WTC11 (cell line): Measurements from ENCODE around the gene IGSF9B. TPM values are rescaled to one million over a fixed set of nuclear protein-coding genes. Genes with fewer than 3 reads are reported as not detected.

Experiments used
- ATAC-seq: fragments of 200-7000 bp; cut with Tn5 transposase; 2 replicates; pipeline ENCODE4 v1.10.0; 2021; ENCODE audit warnings: mild to moderate bottlenecking, moderate library complexity
- CTCF ChIA-PET: fragments of 300-600 bp; sonication (Branson Sonifier 250); formaldehyde crosslinking; loops from one replicate; lab custom pipeline; 2021; ENCODE audit warnings: antibody characterized with exemption; lab: Charles Lee
- POLR2A ChIA-PET: fragments of 350-600 bp; sonication (Branson Sonifier 250); formaldehyde crosslinking; loops from one replicate; lab custom pipeline; 2021; ENCODE audit warnings: antibody characterized with exemption; lab: Charles Lee
- DNase-seq: peaks from one replicate; pipeline ENCODE4 v3.0.0; 2021; ENCODE audit warnings: low spot score
- H3K27ac Mint-ChIP-seq: 2 replicates; pipeline ENCODE4 v1.8.0; 2021; ENCODE audit warnings: mixed read lengths
- H3K27me3 Mint-ChIP-seq: 2 replicates; pipeline ENCODE4 v1.8.0; 2021; ENCODE audit warnings: low read depth, mild to moderate bottlenecking, moderate library complexity, mixed read lengths
- H3K36me3 Mint-ChIP-seq: 2 replicates; pipeline ENCODE4 v1.8.0; 2021; ENCODE audit warnings: mixed read lengths
- H3K4me1 Mint-ChIP-seq: 2 replicates; pipeline ENCODE4 v1.8.0; 2022; ENCODE audit warnings: mixed read lengths
- H3K4me3 Mint-ChIP-seq: 2 replicates; pipeline ENCODE4 v1.8.0; 2021; ENCODE audit warnings: mild to moderate bottlenecking, moderate library complexity, mixed read lengths
- H3K9me3 Mint-ChIP-seq: 2 replicates; pipeline ENCODE4 v1.8.0; 2021; ENCODE audit warnings: mixed read lengths
- EMX1 ChIP-seq: fragments of 250-450 bp; sonication (Bioruptor Pico); IDR thresholded peaks from 2 replicates; pipeline ENCODE4 v1.8.0; 2021; ENCODE audit warnings: mild to moderate bottlenecking
- GABPB1 ChIP-seq: sonication (generic); formaldehyde crosslinking; IDR thresholded peaks from 2 replicates; pipeline ENCODE4 v1.8.1; 2023; ENCODE audit warnings: mild to moderate bottlenecking, missing genetic modification reagents
- GRHL2 ChIP-seq: fragments of 250-450 bp; sonication (Bioruptor Pico); IDR thresholded peaks from 2 replicates; pipeline ENCODE4 v1.8.0; 2022; ENCODE audit warnings: mild to moderate bottlenecking, moderate library complexity; ENCODE audit not compliant: insufficient replicate concordance, severe bottlenecking
- NR3C1 ChIP-seq: sonication (generic); formaldehyde crosslinking; conservative IDR thresholded peaks from 2 replicates; pipeline ENCODE4 v1.8.1; 2023; ENCODE audit warnings: low read depth, mild to moderate bottlenecking, missing genetic modification reagents
- ZNF121 ChIP-seq: sonication (generic); formaldehyde crosslinking; IDR thresholded peaks from 2 replicates; pipeline ENCODE4 v1.8.0; 2023; ENCODE audit warnings: missing genetic modification reagents
- total RNA-seq: library from RNA; stranded (reverse); gene quantifications from 3 replicates; pipeline ENCODE4 v1.2.3, GENCODE V29; 2021
- TF ChIP-seq, protein P1 (sequence below): sonication (generic); formaldehyde crosslinking; IDR thresholded peaks from 2 replicates; pipeline ENCODE4 v1.8.1; 2023; ENCODE audit warnings: mild to moderate bottlenecking, missing genetic modification reagents, borderline replicate concordance
- TF ChIP-seq, protein P2 (sequence below): sonication (generic); formaldehyde crosslinking; IDR thresholded peaks from 2 replicates; pipeline ENCODE4 v1.8.0; 2023; ENCODE audit warnings: mild to moderate bottlenecking, missing genetic modification reagents
- TF ChIP-seq, protein P3 (sequence below): sonication (generic); formaldehyde crosslinking; IDR thresholded peaks from 2 replicates; pipeline ENCODE4 v1.8.1; 2023; ENCODE audit warnings: mild to moderate bottlenecking, missing genetic modification reagents
- TF ChIP-seq, protein P4 (sequence below): sonication (generic); formaldehyde crosslinking; IDR thresholded peaks from 2 replicates; pipeline ENCODE4 v1.8.0; 2023; ENCODE audit warnings: missing genetic modification reagents
- TF ChIP-seq, protein P5 (sequence below): fragments of 200-600 bp; IDR thresholded peaks from 2 replicates; pipeline ENCODE4 v1.8.0; 2022; ENCODE audit warnings: antibody characterized with exemption
- TF ChIP-seq, protein P6 (sequence below): fragments of 250-450 bp; sonication (Bioruptor Pico); IDR thresholded peaks from 2 replicates; pipeline ENCODE4 v1.9.0; 2021; ENCODE audit warnings: moderate library complexity, mild to moderate bottlenecking, inconsistent platforms, borderline replicate concordance
- TF ChIP-seq, protein P7 (sequence below): sonication (generic); formaldehyde crosslinking; IDR thresholded peaks from 2 replicates; pipeline ENCODE4 v1.8.0; 2022; ENCODE audit warnings: mild to moderate bottlenecking, missing genetic modification reagents

IGSF9B gene
- total RNA-seq, 1 experiment from 2014 or later = 52.7 TPM

DNA sequence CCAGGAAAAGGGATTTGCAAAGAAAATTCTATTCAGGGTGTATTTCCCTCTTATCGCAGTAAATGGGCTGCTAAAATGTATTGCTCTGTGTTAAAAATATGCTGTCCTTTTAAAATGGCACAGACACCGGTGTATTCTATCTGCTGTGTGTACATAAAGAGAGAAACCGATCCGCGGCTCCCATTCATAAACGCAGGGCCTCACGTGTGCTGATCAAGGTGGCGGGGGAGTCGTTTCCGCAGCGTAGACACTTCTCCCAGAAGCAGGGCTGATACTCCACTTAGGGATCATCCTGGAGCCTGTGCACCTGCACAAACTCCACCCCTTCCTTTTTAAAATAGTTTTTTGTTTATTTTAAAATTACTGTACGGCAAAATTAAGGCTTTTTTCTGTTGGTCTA is 26.1 kb upstream of the IGSF9B start:
- H3K27me3 Mint-ChIP-seq = no peaks in the 10 kb centered on the region; the same call in 1 of the 2 replicates
- CTCF ChIA-PET = interaction anchor here (1.0 kb wide), 1 partner anchor 55 kb away, joined by 3 read pairs; no protein-coding TSS in a partner anchor
- H3K9me3 Mint-ChIP-seq = no peaks in the 10 kb centered on the region
- no peak overlapping the region for H3K27ac Mint-ChIP-seq
- TF ChIP-seq, protein P1, sequence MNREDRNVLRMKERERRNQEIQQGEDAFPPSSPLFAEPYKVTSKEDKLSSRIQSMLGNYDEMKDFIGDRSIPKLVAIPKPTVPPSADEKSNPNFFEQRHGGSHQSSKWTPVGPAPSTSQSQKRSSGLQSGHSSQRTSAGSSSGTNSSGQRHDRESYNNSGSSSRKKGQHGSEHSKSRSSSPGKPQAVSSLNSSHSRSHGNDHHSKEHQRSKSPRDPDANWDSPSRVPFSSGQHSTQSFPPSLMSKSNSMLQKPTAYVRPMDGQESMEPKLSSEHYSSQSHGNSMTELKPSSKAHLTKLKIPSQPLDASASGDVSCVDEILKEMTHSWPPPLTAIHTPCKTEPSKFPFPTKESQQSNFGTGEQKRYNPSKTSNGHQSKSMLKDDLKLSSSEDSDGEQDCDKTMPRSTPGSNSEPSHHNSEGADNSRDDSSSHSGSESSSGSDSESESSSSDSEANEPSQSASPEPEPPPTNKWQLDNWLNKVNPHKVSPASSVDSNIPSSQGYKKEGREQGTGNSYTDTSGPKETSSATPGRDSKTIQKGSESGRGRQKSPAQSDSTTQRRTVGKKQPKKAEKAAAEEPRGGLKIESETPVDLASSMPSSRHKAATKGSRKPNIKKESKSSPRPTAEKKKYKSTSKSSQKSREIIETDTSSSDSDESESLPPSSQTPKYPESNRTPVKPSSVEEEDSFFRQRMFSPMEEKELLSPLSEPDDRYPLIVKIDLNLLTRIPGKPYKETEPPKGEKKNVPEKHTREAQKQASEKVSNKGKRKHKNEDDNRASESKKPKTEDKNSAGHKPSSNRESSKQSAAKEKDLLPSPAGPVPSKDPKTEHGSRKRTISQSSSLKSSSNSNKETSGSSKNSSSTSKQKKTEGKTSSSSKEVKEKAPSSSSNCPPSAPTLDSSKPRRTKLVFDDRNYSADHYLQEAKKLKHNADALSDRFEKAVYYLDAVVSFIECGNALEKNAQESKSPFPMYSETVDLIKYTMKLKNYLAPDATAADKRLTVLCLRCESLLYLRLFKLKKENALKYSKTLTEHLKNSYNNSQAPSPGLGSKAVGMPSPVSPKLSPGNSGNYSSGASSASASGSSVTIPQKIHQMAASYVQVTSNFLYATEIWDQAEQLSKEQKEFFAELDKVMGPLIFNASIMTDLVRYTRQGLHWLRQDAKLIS (CRISPR knock-in tag) = no peak
- TF ChIP-seq, all 79 proteins: peak for 0
- DNase-seq = no peak
- Mint-ChIP-seq H3K4me1 (no peaks in the 10 kb centered on the region), H3K36me3 (no peaks in the 10 kb centered on the region), H3K4me3 (no peak overlapping the region)
- POLR2A ChIA-PET = no interaction called here
- ATAC-seq = no peak

DNA sequence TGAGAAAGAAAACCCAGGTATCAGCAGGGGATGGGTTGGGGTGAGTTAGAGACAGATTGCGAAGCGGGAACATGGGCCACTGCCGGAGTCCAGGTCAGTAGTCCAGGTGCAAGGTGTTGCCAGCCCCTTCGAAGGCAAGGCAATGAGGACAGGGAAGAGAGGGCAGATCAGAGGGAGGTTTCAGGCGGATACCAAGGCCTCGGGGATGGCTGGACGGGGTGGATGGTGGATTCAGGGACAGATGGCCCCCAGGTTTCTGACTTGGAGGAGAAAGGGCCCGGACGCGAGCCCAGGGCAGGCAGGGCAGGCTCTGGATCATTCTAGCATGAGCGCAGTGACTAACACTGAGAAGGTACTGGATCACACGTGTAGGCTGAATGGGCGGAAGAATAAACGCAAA is 25.4 kb upstream of the IGSF9B start:
- Mint-ChIP-seq H3K36me3 (no peaks in the 10 kb centered on the region), H3K27me3 (no peaks in the 10 kb centered on the region; the same call in 1 of the 2 replicates), H3K4me3 (no peak overlapping the region), H3K9me3 (no peaks in the 10 kb centered on the region), H3K27ac (no peak overlapping the region), H3K4me1 (no peaks in the 10 kb centered on the region)
- DNase-seq (no peak), ATAC-seq (no peak)
- TF ChIP-seq NR3C1 (CRISPR knock-in tag) = no peak
- no peak for TF ChIP-seq ZNF121 (CRISPR knock-in tag)
- TF ChIP-seq, protein P2, sequence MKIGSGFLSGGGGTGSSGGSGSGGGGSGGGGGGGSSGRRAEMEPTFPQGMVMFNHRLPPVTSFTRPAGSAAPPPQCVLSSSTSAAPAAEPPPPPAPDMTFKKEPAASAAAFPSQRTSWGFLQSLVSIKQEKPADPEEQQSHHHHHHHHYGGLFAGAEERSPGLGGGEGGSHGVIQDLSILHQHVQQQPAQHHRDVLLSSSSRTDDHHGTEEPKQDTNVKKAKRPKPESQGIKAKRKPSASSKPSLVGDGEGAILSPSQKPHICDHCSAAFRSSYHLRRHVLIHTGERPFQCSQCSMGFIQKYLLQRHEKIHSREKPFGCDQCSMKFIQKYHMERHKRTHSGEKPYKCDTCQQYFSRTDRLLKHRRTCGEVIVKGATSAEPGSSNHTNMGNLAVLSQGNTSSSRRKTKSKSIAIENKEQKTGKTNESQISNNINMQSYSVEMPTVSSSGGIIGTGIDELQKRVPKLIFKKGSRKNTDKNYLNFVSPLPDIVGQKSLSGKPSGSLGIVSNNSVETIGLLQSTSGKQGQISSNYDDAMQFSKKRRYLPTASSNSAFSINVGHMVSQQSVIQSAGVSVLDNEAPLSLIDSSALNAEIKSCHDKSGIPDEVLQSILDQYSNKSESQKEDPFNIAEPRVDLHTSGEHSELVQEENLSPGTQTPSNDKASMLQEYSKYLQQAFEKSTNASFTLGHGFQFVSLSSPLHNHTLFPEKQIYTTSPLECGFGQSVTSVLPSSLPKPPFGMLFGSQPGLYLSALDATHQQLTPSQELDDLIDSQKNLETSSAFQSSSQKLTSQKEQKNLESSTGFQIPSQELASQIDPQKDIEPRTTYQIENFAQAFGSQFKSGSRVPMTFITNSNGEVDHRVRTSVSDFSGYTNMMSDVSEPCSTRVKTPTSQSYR (CRISPR knock-in tag) = no peak
- TF ChIP-seq, protein P3, sequence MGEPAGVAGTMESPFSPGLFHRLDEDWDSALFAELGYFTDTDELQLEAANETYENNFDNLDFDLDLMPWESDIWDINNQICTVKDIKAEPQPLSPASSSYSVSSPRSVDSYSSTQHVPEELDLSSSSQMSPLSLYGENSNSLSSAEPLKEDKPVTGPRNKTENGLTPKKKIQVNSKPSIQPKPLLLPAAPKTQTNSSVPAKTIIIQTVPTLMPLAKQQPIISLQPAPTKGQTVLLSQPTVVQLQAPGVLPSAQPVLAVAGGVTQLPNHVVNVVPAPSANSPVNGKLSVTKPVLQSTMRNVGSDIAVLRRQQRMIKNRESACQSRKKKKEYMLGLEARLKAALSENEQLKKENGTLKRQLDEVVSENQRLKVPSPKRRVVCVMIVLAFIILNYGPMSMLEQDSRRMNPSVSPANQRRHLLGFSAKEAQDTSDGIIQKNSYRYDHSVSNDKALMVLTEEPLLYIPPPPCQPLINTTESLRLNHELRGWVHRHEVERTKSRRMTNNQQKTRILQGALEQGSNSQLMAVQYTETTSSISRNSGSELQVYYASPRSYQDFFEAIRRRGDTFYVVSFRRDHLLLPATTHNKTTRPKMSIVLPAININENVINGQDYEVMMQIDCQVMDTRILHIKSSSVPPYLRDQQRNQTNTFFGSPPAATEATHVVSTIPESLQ (CRISPR knock-in tag) = no peak
- POLR2A ChIA-PET = no interaction called here
- CTCF ChIA-PET = interaction anchor here (0.9 kb wide), 1 partner anchor 116 kb away, joined by 4 read pairs; no protein-coding TSS in a partner anchor

DNA sequence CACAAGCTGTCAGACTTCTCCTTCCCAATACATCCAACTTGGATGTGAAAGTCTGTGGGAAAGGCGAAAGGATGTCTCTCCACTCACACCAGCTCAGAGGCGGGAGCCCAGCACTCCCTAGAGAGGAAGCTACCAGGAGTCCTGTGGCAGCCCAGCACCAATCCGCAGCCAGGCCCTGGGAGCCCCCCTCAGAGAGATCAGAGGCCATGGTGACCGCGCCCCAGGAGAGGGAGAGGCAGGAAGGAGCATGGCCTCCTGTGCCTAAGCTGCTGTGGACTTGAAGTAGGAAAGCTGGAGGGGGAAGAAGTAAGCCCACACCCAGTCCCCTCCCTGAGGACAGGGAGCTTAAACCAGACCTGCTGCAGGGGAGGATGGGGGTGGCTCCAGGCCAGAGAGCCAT is 24.4 kb upstream of the IGSF9B start:
- CTCF ChIA-PET = interaction anchor here (0.9 to 1.3 kb wide), 2 partner anchors 69 to 117 kb away, joined by 4 to 6 read pairs; no protein-coding TSS in a partner anchor
- H3K4me1 Mint-ChIP-seq = no peaks in the 10 kb centered on the region
- no peaks in the 10 kb centered on the region; the same call in 1 of the 2 replicates for H3K27me3 Mint-ChIP-seq
- no peaks in the 10 kb centered on the region for H3K9me3 Mint-ChIP-seq
- DNase-seq = no peak
- no peak for TF ChIP-seq GRHL2 (CRISPR knock-in tag)
- TF ChIP-seq, protein P4, sequence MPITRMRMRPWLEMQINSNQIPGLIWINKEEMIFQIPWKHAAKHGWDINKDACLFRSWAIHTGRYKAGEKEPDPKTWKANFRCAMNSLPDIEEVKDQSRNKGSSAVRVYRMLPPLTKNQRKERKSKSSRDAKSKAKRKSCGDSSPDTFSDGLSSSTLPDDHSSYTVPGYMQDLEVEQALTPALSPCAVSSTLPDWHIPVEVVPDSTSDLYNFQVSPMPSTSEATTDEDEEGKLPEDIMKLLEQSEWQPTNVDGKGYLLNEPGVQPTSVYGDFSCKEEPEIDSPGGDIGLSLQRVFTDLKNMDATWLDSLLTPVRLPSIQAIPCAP (CRISPR knock-in tag) = no peak
- TF ChIP-seq, protein P5, sequence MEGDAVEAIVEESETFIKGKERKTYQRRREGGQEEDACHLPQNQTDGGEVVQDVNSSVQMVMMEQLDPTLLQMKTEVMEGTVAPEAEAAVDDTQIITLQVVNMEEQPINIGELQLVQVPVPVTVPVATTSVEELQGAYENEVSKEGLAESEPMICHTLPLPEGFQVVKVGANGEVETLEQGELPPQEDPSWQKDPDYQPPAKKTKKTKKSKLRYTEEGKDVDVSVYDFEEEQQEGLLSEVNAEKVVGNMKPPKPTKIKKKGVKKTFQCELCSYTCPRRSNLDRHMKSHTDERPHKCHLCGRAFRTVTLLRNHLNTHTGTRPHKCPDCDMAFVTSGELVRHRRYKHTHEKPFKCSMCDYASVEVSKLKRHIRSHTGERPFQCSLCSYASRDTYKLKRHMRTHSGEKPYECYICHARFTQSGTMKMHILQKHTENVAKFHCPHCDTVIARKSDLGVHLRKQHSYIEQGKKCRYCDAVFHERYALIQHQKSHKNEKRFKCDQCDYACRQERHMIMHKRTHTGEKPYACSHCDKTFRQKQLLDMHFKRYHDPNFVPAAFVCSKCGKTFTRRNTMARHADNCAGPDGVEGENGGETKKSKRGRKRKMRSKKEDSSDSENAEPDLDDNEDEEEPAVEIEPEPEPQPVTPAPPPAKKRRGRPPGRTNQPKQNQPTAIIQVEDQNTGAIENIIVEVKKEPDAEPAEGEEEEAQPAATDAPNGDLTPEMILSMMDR = no peak
- TF ChIP-seq GABPB1 (CRISPR knock-in tag) = no peak
- TF ChIP-seq, protein P6, sequence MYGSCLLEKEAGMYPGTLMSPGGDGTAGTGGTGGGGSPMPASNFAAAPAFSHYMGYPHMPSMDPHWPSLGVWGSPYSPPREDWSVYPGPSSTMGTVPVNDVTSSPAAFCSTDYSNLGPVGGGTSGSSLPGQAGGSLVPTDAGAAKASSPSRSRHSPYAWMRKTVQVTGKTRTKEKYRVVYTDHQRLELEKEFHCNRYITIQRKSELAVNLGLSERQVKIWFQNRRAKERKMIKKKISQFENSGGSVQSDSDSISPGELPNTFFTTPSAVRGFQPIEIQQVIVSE (CRISPR knock-in tag) = no peak
- TF ChIP-seq EMX1 (CRISPR knock-in tag) = no peak
- TF ChIP-seq, protein P7, sequence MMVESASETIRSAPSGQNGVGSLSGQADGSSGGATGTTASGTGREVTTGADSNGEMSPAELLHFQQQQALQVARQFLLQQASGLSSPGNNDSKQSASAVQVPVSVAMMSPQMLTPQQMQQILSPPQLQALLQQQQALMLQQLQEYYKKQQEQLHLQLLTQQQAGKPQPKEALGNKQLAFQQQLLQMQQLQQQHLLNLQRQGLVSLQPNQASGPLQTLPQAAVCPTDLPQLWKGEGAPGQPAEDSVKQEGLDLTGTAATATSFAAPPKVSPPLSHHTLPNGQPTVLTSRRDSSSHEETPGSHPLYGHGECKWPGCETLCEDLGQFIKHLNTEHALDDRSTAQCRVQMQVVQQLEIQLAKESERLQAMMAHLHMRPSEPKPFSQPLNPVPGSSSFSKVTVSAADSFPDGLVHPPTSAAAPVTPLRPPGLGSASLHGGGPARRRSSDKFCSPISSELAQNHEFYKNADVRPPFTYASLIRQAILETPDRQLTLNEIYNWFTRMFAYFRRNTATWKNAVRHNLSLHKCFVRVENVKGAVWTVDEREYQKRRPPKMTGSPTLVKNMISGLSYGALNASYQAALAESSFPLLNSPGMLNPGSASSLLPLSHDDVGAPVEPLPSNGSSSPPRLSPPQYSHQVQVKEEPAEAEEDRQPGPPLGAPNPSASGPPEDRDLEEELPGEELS = no peak
- TF ChIP-seq, all 79 proteins: peak for 0
- no peaks in the 10 kb centered on the region for H3K36me3 Mint-ChIP-seq
- no peak overlapping the region for H3K4me3 Mint-ChIP-seq
- H3K27ac Mint-ChIP-seq = no peak overlapping the region
- ATAC-seq = no peak
- POLR2A ChIA-PET = no interaction called here
